ENCODE measurements around the gene KCNQ1.

The KCNQ1 gene

GRCh38 chr11:2666401-2666741, 221.6 kb downstream of the KCNQ1 start:
- 76% methylated on average over 6 of the region's 6 CpGs for WGBS

GRCh38 chr11:2666828-2667570, 222.2 kb downstream of the KCNQ1 start:
- Histone ChIP-seq H3K27ac (ENCODE audit: low read length, poor library complexity, severe bottlenecking) (no peak overlapping the region), H2BK5ac (ENCODE audit: low read depth, low read length, poor library complexity, severe bottlenecking) (no peak overlapping the region), H2AFZ (ENCODE audit: low read depth, low read length) (no peak overlapping the region), H2BK15ac (ENCODE audit: low read depth, poor library complexity, severe bottlenecking) (no peak overlapping the region), H3K4me2 (ENCODE audit: low read length, poor library complexity, severe bottlenecking) (no peak overlapping the region), H3K4ac (ENCODE audit: low read depth in 1 of 2, low read length in 2 of 2) (no peak overlapping the region), H4K8ac (ENCODE audit: low read length) (no peak overlapping the region), H3K9ac (ENCODE audit: low read length) (no peak overlapping the region), H3K36me3 (ENCODE audit: control insufficient read depth in 1 of 2, insufficient read depth in 2 of 2, low read depth in 1 of 2, low read length in 2 of 2) (peaks cover 35 to 43% of the 10 kb centered on the region in 2 experiments), H3K79me1 (replicated peaks; ENCODE audit: low read length, poor library complexity, severe bottlenecking) (peaks cover 9% of the 10 kb centered on the region), H2AK5ac (ENCODE audit: low read length, severe bottlenecking) (no peak overlapping the region), H4K91ac (ENCODE audit: low read length) (no peak overlapping the region), H3K4me1 (ENCODE audit: control insufficient read depth, insufficient read depth, low read depth, low read length) (no peaks in the 10 kb centered on the region), H3K4me3 (ENCODE audit: insufficient read depth in 1 of 2, low read depth in 1 of 2, low read length in 2 of 2) (no peak overlapping the region), H3K27me3 (ENCODE audit: control insufficient read depth in 1 of 2, insufficient read depth in 1 of 2, low read length in 2 of 2) (no peaks in the 10 kb centered on the region), H3K9me3 (ENCODE audit: control insufficient read depth, low read length) (peaks cover 16% of the 10 kb centered on the region), H3K14ac (ENCODE audit: low read length in 2 of 2) (no peak overlapping the region), H3K18ac (ENCODE audit: low read depth in 1 of 2, low read length in 2 of 2) (no peak overlapping the region), H3K23ac (ENCODE audit: low read length in 2 of 2) (no peak overlapping the region), H2BK12ac (ENCODE audit: low read length in 2 of 2) (no peak overlapping the region), H2BK120ac (ENCODE audit: low read depth, low read length) (no peak overlapping the region)
- 89% methylated on average over 13 of the region's 15 CpGs for WGBS
- DNase-seq, result no peak

More at GRCh38 chr11:2666401-2666741, 221.6 kb downstream of the KCNQ1 start:
- no peaks in the 10 kb centered on the region for H3K4me1 ChIP-seq (ENCODE audit: control insufficient read depth, insufficient read depth, low read depth, low read length)
- H3K23ac ChIP-seq (ENCODE audit: low read length in 2 of 2), result no peak overlapping the region
- H3K9ac ChIP-seq (ENCODE audit: low read length), result no peak overlapping the region
- no peak for DNase-seq
- no peak overlapping the region for H4K8ac ChIP-seq (ENCODE audit: low read length)
- no peak overlapping the region for H3K4ac ChIP-seq (ENCODE audit: low read depth in 1 of 2, low read length in 2 of 2)
- no peak overlapping the region for H3K27ac ChIP-seq (ENCODE audit: low read length, poor library complexity, severe bottlenecking)
- H2BK5ac ChIP-seq (ENCODE audit: low read depth, low read length, poor library complexity, severe bottlenecking), result no peak overlapping the region
- H2BK12ac ChIP-seq (ENCODE audit: low read length in 2 of 2), result no peak overlapping the region
- H3K4me2 ChIP-seq (ENCODE audit: low read length, poor library complexity, severe bottlenecking), result no peak overlapping the region
- H2BK120ac ChIP-seq (ENCODE audit: low read depth, low read length), result no peak overlapping the region
- H3K9me3 ChIP-seq (ENCODE audit: control insufficient read depth, low read length), result peaks cover 22% of the 10 kb centered on the region
- no peak overlapping the region for H2AK5ac ChIP-seq (ENCODE audit: low read length, severe bottlenecking)
- no peak overlapping the region for H3K4me3 ChIP-seq (ENCODE audit: insufficient read depth in 1 of 2, low read depth in 1 of 2, low read length in 2 of 2)
- no peak overlapping the region for H4K91ac ChIP-seq (ENCODE audit: low read length)
- H3K27me3 ChIP-seq (ENCODE audit: control insufficient read depth in 1 of 2, insufficient read depth in 1 of 2, low read length in 2 of 2), result no peaks in the 10 kb centered on the region
- no peak overlapping the region for H2AFZ ChIP-seq (ENCODE audit: low read depth, low read length)
- peaks cover 35 to 49% of the 10 kb centered on the region in 2 experiments for H3K36me3 ChIP-seq (ENCODE audit: control insufficient read depth in 1 of 2, insufficient read depth in 2 of 2, low read depth in 1 of 2, low read length in 2 of 2)
- H3K14ac ChIP-seq (ENCODE audit: low read length in 2 of 2), result no peak overlapping the region
- H3K79me1 ChIP-seq (replicated peaks; ENCODE audit: low read length, poor library complexity, severe bottlenecking), result peaks cover 12% of the 10 kb centered on the region
- H2BK15ac ChIP-seq (ENCODE audit: low read depth, poor library complexity, severe bottlenecking), result no peak overlapping the region
- H3K18ac ChIP-seq (ENCODE audit: low read depth in 1 of 2, low read length in 2 of 2), result no peak overlapping the region

- Histone ChIP-seq H3K4me2 (ENCODE audit: low read length, poor library complexity, severe bottlenecking) (no peak overlapping the region), H3K18ac (ENCODE audit: low read depth in 1 of 2, low read length in 2 of 2) (no peak overlapping the region), H3K4me3 (ENCODE audit: insufficient read depth in 1 of 2, low read depth in 1 of 2, low read length in 2 of 2) (no peak overlapping the region), H4K8ac (ENCODE audit: low read length) (no peak overlapping the region), H2BK120ac (ENCODE audit: low read depth, low read length) (no peak overlapping the region), H2BK5ac (ENCODE audit: low read depth, low read length, poor library complexity, severe bottlenecking) (no peak overlapping the region), H3K23ac (ENCODE audit: low read length in 2 of 2) (no peak overlapping the region), H3K4me1 (ENCODE audit: control insufficient read depth, insufficient read depth, low read depth, low read length) (no peaks in the 10 kb centered on the region), H2AK5ac (ENCODE audit: low read length, severe bottlenecking) (no peak overlapping the region), H3K27me3 (ENCODE audit: control insufficient read depth in 1 of 2, insufficient read depth in 1 of 2, low read length in 2 of 2) (no peaks in the 10 kb centered on the region), H2BK12ac (ENCODE audit: low read length in 2 of 2) (no peak overlapping the region), H2AFZ (ENCODE audit: low read depth, low read length) (no peak overlapping the region), H3K9ac (ENCODE audit: low read length) (no peak overlapping the region), H3K36me3 (ENCODE audit: control insufficient read depth in 1 of 2, insufficient read depth in 2 of 2, low read depth in 1 of 2, low read length in 2 of 2) (peaks cover 35% of the 10 kb centered on the region in 2 experiments), H3K4ac (ENCODE audit: low read depth in 1 of 2, low read length in 2 of 2) (no peak overlapping the region), H3K14ac (ENCODE audit: low read length in 2 of 2) (no peak overlapping the region), H3K9me3 (ENCODE audit: control insufficient read depth, low read length) (peaks cover 8% of the 10 kb centered on the region), H3K27ac (ENCODE audit: low read length, poor library complexity, severe bottlenecking) (no peak overlapping the region), H2BK15ac (ENCODE audit: low read depth, poor library complexity, severe bottlenecking) (no peak overlapping the region), H3K79me1 (replicated peaks; ENCODE audit: low read length, poor library complexity, severe bottlenecking) (peaks cover 8% of the 10 kb centered on the region), H4K91ac (ENCODE audit: low read length) (no peak overlapping the region)
- WGBS, result 94% methylated on average over 2 of the region's 2 CpGs
- no peak for DNase-seq
Measured at GRCh38 chr11:2667940-2668339, 223.1 kb downstream of the KCNQ1 start.

- Histone ChIP-seq H2AFZ (ENCODE audit: low read depth, low read length) (no peak overlapping the region), H3K27ac (ENCODE audit: low read length, poor library complexity, severe bottlenecking) (no peak overlapping the region), H4K8ac (ENCODE audit: low read length) (no peak overlapping the region), H3K36me3 (ENCODE audit: control insufficient read depth in 1 of 2, insufficient read depth in 2 of 2, low read depth in 1 of 2, low read length in 2 of 2) (peaks cover 26 to 29% of the 10 kb centered on the region in 2 experiments), H2BK5ac (ENCODE audit: low read depth, low read length, poor library complexity, severe bottlenecking) (no peak overlapping the region), H3K4me2 (ENCODE audit: low read length, poor library complexity, severe bottlenecking) (no peak overlapping the region), H3K4ac (ENCODE audit: low read depth in 1 of 2, low read length in 2 of 2) (no peak overlapping the region), H2BK15ac (ENCODE audit: low read depth, poor library complexity, severe bottlenecking) (no peak overlapping the region), H3K18ac (ENCODE audit: low read depth in 1 of 2, low read length in 2 of 2) (no peak overlapping the region), H2BK12ac (ENCODE audit: low read length in 2 of 2) (no peak overlapping the region), H3K23ac (ENCODE audit: low read length in 2 of 2) (no peak overlapping the region), H3K9me3 (ENCODE audit: control insufficient read depth, low read length) (no peaks in the 10 kb centered on the region), H3K9ac (ENCODE audit: low read length) (no peak overlapping the region), H2BK120ac (ENCODE audit: low read depth, low read length) (no peak overlapping the region), H3K14ac (ENCODE audit: low read length in 2 of 2) (no peak overlapping the region), H3K4me3 (ENCODE audit: insufficient read depth in 1 of 2, low read depth in 1 of 2, low read length in 2 of 2) (no peak overlapping the region), H4K91ac (ENCODE audit: low read length) (no peak overlapping the region), H2AK5ac (ENCODE audit: low read length, severe bottlenecking) (no peak overlapping the region), H3K79me1 (replicated peaks; ENCODE audit: low read length, poor library complexity, severe bottlenecking) (peaks cover 3% of the 10 kb centered on the region), H3K27me3 (ENCODE audit: control insufficient read depth in 1 of 2, insufficient read depth in 1 of 2, low read length in 2 of 2) (no peaks in the 10 kb centered on the region), H3K4me1 (ENCODE audit: control insufficient read depth, insufficient read depth, low read depth, low read length) (peaks cover 2% of the 10 kb centered on the region)
- DNase-seq, result no peak
- WGBS, result 91% methylated on average over 5 of the region's 5 CpGs
Measured at GRCh38 chr11:2668876-2669275, 224.1 kb downstream of the KCNQ1 start.

All from mesenchymal stem cell (in vitro differentiated cells and primary cell).